H1 (cell line): Measurements from ENCODE around the gene BRIX1.

Experiments used
- ATF2 ChIP-seq: IDR thresholded peaks from 2 replicates; pipeline ENCODE4 v1.6.1; 2012; ENCODE audit warnings: low read length, inconsistent platforms
- CEBPB ChIP-seq: IDR thresholded peaks from 2 replicates; pipeline ENCODE4 v1.6.1; 2012; ENCODE audit warnings: low read depth, low read length
- CTCF ChIP-seq, 3 experiments: IDR thresholded peaks; 1 replicate in 2 of 3; 2 replicates in 1 of 3; pipeline versions ENCODE4 v1.5.1 to v1.6.1; 2011; ENCODE audit warnings: low read length in 3 of 3, mild to moderate bottlenecking in 3 of 3, inconsistent platforms in 2 of 3, low read depth in 1 of 3, moderate library complexity in 1 of 3; ENCODE audit not compliant: insufficient read depth in 1 of 3; ENCODE audit errors: control extremely low read depth in 1 of 3
- JUN ChIP-seq: IDR thresholded peaks from 2 replicates; pipeline ENCODE4 v1.6.1; 2011; ENCODE audit warnings: low read depth, mild to moderate bottlenecking, improper control_type of control experiment, low read length
- MAFK ChIP-seq: IDR thresholded peaks from 2 replicates; pipeline ENCODE4 v1.6.1; 2012; ENCODE audit warnings: low read depth, mild to moderate bottlenecking, improper control_type of control experiment, low read length
- POLR2AphosphoS5 ChIP-seq: IDR thresholded peaks from 2 replicates; pipeline ENCODE4 v1.6.1; 2011; ENCODE audit warnings: low read depth, low read length
- RAD21 ChIP-seq, 2 experiments: IDR thresholded peaks in 1 of 2; conservative IDR thresholded peaks in 1 of 2; 2 replicates each; pipeline ENCODE4 v1.6.1; 2011; ENCODE audit warnings: low read depth in 2 of 2, low read length in 2 of 2, improper control_type of control experiment in 1 of 2, inconsistent platforms in 1 of 2, mild to moderate bottlenecking in 1 of 2, moderate library complexity in 1 of 2
- SIRT6 ChIP-seq: IDR thresholded peaks from one replicate; pipeline ENCODE4 v1.7.1; 2012; ENCODE audit warnings: low read length, inconsistent platforms

- TF ChIP-seq CEBPB (no peak), RAD21 (IDR thresholded peaks at IDR 0.05 in 1 of 2, conservative IDR thresholded peaks at IDR 0.05 in 1 of 2; ENCODE audit: low read depth in 2 of 2, low read length in 2 of 2) (no peak), CTCF (IDR thresholded peaks at IDR 0.05; ENCODE audit: control extremely low read depth in 1 of 3, insufficient read depth in 1 of 3, low read depth in 1 of 3, low read length in 3 of 3) (no peak), POLR2AphosphoS5 (no peak), JUN (no peak), ATF2 (no peak), MAFK (no peak), SIRT6 (no peak)
These were observed 12.8 kb downstream of the BRIX1 start for GRCh38 chr5:34928267-34928666.
